GM19193 (cell line): ENCODE results near the gene FAM222A.

Experiments
- POLR2A ChIP-seq: IDR thresholded peaks from 4 replicates; pipeline ENCODE4 v1.6.1; 2011; ENCODE audit not compliant: insufficient read depth, insufficient read length; ENCODE audit errors: extremely low read depth

FAM222A gene

DNA sequence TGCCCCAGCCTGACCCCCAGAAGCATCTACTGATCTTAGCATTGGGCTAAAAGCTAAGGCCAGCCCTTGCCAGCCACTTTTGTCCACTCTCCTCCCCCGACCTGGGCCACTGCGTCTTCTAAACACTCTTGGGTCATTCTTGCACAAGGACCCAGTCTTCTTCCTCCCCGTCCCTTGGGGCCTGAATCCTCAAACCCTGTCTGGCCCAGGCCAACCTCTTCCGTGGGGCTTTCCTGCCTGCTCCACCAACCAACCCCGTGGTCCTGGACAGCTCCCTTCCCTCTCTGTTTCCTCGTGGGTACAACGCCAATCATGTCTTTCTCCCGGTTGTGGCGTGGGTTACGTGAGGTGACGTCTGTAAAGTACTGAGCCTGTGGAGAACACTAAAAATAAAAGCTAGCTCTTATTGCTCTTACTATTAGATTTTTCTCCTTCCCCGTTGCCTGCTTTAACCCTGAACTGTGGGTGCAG is 21.5 kb downstream of the FAM222A start:
- TF ChIP-seq POLR2A, result no peak

DNA sequence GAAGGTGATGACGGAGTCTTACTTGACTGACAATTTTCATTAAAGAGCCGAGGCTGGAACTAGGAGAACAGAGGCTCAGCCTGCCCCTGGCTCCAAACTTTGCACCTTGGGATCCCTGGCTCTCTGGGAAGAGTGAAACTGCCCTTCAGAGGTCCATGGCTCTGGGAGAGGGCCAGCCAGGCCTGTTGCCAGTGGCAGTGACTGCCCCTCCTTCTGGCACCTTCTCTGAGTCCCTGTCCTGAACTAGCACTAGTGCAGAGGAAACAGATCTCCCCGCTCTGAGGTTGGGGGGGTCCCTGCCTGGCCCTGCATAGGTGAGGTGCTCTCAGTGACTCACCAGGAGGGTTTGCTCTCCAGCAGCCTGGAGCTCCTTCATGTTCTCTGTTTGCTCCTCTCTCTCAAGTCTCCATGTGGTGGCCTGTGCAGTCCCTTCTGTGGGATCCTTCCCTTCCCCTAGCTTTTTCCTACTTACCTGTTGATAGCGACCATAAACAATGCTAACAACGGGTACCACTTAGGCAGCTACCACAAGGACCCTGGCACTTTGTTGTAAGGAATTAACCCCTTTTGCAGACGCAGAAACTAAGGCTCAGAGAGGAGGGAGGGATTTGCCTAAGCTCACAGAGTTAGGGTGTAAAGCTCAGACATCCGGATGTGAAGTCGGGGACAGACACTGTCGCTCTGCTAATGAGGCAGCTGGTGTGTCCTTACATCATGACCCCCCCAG is 22.4 kb downstream of the FAM222A start:
- no peak for TF ChIP-seq POLR2A

GRCh38 chr12:109736552-109737108 is 23.0 kb downstream of the FAM222A start:
- TF ChIP-seq POLR2A, result no peak

GRCh38 chr12:109737126-109737525 is 23.5 kb downstream of the FAM222A start:
- no peak for TF ChIP-seq POLR2A

GRCh38 chr12:109737631-109738030 is 24.0 kb downstream of the FAM222A start:
- TF ChIP-seq POLR2A, result no peak

GRCh38 chr12:109738209-109738608 is 24.6 kb downstream of the FAM222A start:
- no peak for TF ChIP-seq POLR2A

- TF ChIP-seq POLR2A, result no peak
These were observed 25.4 kb downstream of the FAM222A start for GRCh38 chr12:109738878-109739665.

GRCh38 chr12:109739747-109740693 is 26.4 kb downstream of the FAM222A start:
- no peak for TF ChIP-seq POLR2A

- no peak for TF ChIP-seq POLR2A
These were observed 27.1 kb downstream of the FAM222A start for GRCh38 chr12:109740694-109741245.

DNA sequence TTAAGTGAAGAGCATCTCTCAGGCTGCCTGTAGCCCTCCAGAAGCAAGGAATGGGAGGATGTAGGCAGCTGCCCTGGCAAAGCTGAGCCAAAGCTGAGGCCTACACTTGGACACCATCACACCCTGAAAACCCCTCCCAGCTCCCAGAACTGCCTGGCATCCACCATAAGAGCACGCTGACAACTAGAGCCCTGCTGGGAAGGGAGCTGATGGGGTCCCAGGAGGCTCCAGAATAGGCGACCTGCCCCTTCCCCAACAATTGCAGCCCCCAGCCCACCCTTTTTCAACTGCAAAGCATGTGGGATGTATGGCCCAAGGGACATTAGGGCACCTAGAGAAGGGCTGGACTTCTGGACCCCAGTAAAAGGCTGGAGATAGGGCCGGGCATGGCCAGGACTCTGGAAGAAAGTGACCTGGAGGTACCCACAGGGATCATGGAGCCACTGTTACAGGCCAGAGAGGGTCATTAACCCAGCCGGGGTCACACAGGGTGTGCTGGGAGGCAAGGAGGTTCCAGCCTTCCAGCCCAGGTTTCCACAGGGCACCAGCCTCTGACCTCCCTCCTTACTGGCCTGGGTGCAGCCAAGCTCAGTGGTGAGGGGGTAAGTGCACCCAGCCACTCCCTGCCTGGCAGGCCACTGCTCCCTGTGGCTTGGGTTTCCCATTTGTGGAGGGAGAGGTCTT is 27.8 kb downstream of the FAM222A start:
- TF ChIP-seq POLR2A, result no peak

GRCh38 chr12:109741970-109742703 is 28.5 kb downstream of the FAM222A start:
- no peak for TF ChIP-seq POLR2A

DNA sequence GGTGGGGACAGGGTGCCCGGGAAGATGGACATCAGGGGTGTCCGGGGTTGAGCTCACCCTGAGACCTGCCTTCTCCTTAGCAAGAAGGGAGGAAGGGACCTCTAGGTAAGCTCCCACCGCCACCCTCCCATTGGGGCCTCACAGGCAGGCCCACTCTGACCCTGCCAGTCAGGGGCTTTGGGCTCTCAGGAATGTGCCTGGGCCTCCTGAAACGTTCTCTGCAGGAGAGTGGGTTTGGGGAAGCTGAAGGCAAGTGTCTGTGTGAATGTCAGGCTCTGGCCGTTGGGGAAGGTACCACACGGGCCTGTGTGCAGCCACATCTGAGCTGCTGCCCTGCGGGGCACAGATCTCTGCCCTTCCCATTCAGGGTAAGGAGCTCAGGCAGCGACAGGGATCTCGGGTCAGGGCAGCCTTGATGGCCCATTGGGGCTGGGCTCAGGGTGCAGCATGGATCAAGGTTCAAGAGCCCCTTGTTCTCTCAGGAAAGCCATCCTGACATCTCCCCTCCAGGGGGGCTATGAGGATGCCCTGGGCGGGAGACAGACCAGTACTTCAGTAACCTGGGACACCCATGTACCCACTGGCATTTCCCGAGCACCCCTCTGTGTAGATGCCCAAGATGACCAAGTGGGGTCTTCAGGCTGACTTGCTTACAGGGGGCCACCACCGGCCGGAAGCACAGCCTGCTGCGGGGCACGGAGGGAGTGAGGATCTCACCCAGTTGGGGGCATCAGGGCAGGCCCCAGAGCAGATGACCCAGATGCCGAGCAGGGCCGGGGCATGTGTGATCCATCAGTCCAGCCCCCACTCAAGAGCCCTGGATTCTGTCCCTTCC is 29.7 kb downstream of the FAM222A start:
- no peak for TF ChIP-seq POLR2A
